Activated naive CD4-positive, alpha-beta T cell treated with anti-CD3 and anti-CD28 coated beads, Interleukin-2, amount 50 U/mL, for 24 hours (primary cell): ENCODE data around the gene LYRM4.

Experiments used
- H3K27ac Mint-ChIP-seq: one replicate; pipeline ENCODE4 v1.8.0; 2021; ENCODE audit warnings: mild to moderate bottlenecking, mixed read lengths
- H3K27me3 Mint-ChIP-seq: one replicate; pipeline ENCODE4 v1.8.0; 2021; ENCODE audit warnings: mixed read lengths
- H3K36me3 Mint-ChIP-seq: one replicate; pipeline ENCODE4 v1.8.0; 2021; ENCODE audit warnings: mixed read lengths
- H3K4me1 Mint-ChIP-seq: one replicate; pipeline ENCODE4 v1.8.0; 2021; ENCODE audit warnings: mixed read lengths
- H3K4me3 Mint-ChIP-seq: one replicate; pipeline ENCODE4 v1.8.0; 2021; ENCODE audit warnings: mild to moderate bottlenecking, mixed read lengths
- H3K9me3 Mint-ChIP-seq: one replicate; pipeline ENCODE4 v1.8.0; 2021; ENCODE audit warnings: mixed read lengths

LYRM4 gene

GRCh38 chr6:5287966-5288297, 27.2 kb upstream of the LYRM4 start:
- H3K27me3 Mint-ChIP-seq = no peaks in the 10 kb centered on the region
- H3K27ac Mint-ChIP-seq = no peak overlapping the region
- peaks cover 10% of the 10 kb centered on the region for H3K36me3 Mint-ChIP-seq
- H3K4me3 Mint-ChIP-seq = no peak overlapping the region
- no peaks in the 10 kb centered on the region for H3K9me3 Mint-ChIP-seq
- H3K4me1 Mint-ChIP-seq = peaks cover 52% of the 10 kb centered on the region

GRCh38 chr6:5287205-5287965, 26.6 kb upstream of the LYRM4 start:
- no peaks in the 10 kb centered on the region for H3K27me3 Mint-ChIP-seq
- H3K9me3 Mint-ChIP-seq = no peaks in the 10 kb centered on the region
- peaks cover 51% of the 10 kb centered on the region for H3K4me1 Mint-ChIP-seq
- H3K27ac Mint-ChIP-seq = no peak overlapping the region
- no peak overlapping the region for H3K4me3 Mint-ChIP-seq
- peaks cover 9% of the 10 kb centered on the region for H3K36me3 Mint-ChIP-seq

- Mint-ChIP-seq H3K27me3 (no peaks in the 10 kb centered on the region), H3K27ac (no peak overlapping the region), H3K9me3 (no peaks in the 10 kb centered on the region), H3K36me3 (peaks cover 9% of the 10 kb centered on the region), H3K4me1 (peaks cover 49% of the 10 kb centered on the region), H3K4me3 (no peak overlapping the region)
These were observed 26.0 kb upstream of the LYRM4 start for GRCh38 chr6:5286780-5287179.

GRCh38 chr6:5285526-5285925, 24.8 kb upstream of the LYRM4 start:
- Mint-ChIP-seq H3K4me3 (no peak overlapping the region), H3K27ac (no peak overlapping the region), H3K27me3 (no peaks in the 10 kb centered on the region), H3K4me1 (peaks cover 49% of the 10 kb centered on the region), H3K9me3 (no peaks in the 10 kb centered on the region), H3K36me3 (peaks cover 9% of the 10 kb centered on the region)

GRCh38 chr6:5285081-5285480, 24.3 kb upstream of the LYRM4 start:
- Mint-ChIP-seq H3K36me3 (peaks cover 9% of the 10 kb centered on the region), H3K9me3 (no peaks in the 10 kb centered on the region), H3K4me1 (peaks cover 54% of the 10 kb centered on the region), H3K27ac (no peak overlapping the region), H3K27me3 (no peaks in the 10 kb centered on the region), H3K4me3 (no peak overlapping the region)

DNA sequence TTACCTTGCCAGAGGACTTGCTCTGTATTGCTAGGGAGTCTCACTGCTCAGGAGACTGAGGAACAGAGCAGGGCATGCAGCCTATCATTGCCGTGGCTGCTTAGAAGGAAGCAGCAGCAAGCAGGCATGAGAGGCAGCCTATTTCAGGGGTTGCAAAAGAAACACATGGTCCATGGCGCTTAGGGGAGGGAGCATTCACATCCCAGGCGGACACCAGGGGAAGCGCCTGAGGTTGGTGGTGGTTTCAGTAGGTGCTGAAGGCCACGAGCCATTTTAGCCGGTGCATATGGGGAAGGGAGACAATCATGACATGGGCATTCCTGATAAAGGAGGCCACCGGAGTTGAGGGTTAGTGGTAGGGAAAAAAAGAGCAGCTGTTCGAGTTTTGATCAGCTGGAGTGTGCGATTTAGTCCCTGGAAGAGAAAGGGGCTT, 21.5 kb upstream of the LYRM4 start:
- no peak overlapping the region for H3K27ac Mint-ChIP-seq
- H3K4me1 Mint-ChIP-seq = peaks cover 59% of the 10 kb centered on the region
- no peak overlapping the region for H3K4me3 Mint-ChIP-seq
- no peaks in the 10 kb centered on the region for H3K9me3 Mint-ChIP-seq
- peaks cover 9% of the 10 kb centered on the region for H3K36me3 Mint-ChIP-seq
- no peaks in the 10 kb centered on the region for H3K27me3 Mint-ChIP-seq

DNA sequence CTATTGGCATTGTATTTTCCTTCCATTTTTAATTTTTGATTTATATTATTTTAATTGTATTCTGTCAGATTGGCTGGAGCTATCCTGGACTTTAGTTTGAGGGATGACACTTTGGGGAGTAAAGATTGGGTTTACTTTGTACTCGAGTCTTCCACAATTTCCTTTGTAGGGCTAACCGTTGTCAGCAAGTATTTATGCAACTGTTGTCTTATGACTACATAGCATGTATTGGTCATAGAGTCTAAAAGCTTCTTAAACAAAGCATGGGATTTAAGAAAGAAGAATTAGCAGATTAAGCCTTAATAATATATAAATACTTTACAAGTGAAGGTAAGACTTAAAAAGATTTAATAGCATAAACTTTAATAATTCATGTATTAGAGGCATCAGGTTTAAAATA, 20.2 kb upstream of the LYRM4 start:
- Mint-ChIP-seq H3K4me3 (no peak overlapping the region), H3K27me3 (no peaks in the 10 kb centered on the region), H3K27ac (no peak overlapping the region), H3K4me1 (peaks cover 57% of the 10 kb centered on the region), H3K9me3 (no peaks in the 10 kb centered on the region), H3K36me3 (peaks cover 9% of the 10 kb centered on the region)

DNA sequence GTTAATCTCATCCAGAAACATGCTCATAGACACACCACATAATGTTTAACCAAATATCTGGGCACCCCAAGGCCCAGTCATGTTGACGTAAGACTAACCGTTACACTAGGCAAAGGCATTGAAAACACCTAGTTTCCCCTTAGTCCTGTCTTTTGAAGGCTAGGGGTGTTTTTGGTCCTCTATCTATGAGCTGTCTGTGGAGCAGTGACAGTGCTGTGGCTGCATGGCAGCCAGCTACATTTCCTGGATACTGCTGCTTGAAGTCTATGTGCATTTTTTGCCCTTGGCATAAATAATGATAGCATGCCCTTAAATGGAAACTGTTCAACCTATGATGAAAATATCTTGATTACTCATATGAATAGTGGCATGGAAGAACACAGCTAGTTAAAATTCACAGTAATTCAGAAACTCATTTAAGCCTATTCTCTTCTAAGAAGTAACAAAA, 19.2 kb upstream of the LYRM4 start:
- H3K36me3 Mint-ChIP-seq = peaks cover 9% of the 10 kb centered on the region
- no peak overlapping the region for H3K27ac Mint-ChIP-seq
- no peak overlapping the region for H3K4me3 Mint-ChIP-seq
- peaks cover 47% of the 10 kb centered on the region for H3K4me1 Mint-ChIP-seq
- no peaks in the 10 kb centered on the region for H3K9me3 Mint-ChIP-seq
- H3K27me3 Mint-ChIP-seq = no peaks in the 10 kb centered on the region

GRCh38 chr6:5278565-5279120, 17.9 kb upstream of the LYRM4 start:
- H3K9me3 Mint-ChIP-seq = no peaks in the 10 kb centered on the region
- H3K36me3 Mint-ChIP-seq = peaks cover 7% of the 10 kb centered on the region
- no peak overlapping the region for H3K4me3 Mint-ChIP-seq
- peaks cover 45% of the 10 kb centered on the region for H3K4me1 Mint-ChIP-seq
- H3K27ac Mint-ChIP-seq = peak overlapping the region; percentile 80
- H3K27me3 Mint-ChIP-seq = no peaks in the 10 kb centered on the region

GRCh38 chr6:5278047-5278446, 17.3 kb upstream of the LYRM4 start:
- Mint-ChIP-seq H3K4me3 (no peak overlapping the region), H3K36me3 (peaks cover 10% of the 10 kb centered on the region), H3K27me3 (no peaks in the 10 kb centered on the region), H3K27ac (peak overlapping the region; percentile 32), H3K9me3 (no peaks in the 10 kb centered on the region), H3K4me1 (peaks cover 48% of the 10 kb centered on the region)

DNA sequence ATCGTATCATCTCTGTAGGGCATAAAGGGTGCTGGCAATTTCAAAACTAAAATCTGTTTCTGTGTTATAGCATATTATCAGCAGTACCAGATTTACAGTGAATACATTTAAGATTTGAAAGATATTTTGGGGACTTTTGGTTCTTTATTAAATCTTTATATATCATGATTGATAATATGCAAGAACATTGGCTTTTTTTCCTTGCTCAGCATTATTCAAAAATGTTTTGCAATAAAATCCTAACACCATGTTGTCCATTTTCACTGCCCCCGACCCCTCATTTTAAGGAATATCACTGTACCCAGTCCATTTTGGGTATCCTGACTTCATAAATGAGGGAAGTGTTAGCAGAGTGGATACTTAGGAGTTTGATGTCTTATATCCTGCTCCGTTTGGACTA, 16.8 kb upstream of the LYRM4 start:
- peaks cover 12% of the 10 kb centered on the region for H3K36me3 Mint-ChIP-seq
- no peak overlapping the region for H3K27ac Mint-ChIP-seq
- H3K4me1 Mint-ChIP-seq = peaks cover 50% of the 10 kb centered on the region
- no peaks in the 10 kb centered on the region for H3K27me3 Mint-ChIP-seq
- H3K9me3 Mint-ChIP-seq = no peaks in the 10 kb centered on the region
- H3K4me3 Mint-ChIP-seq = no peak overlapping the region

DNA sequence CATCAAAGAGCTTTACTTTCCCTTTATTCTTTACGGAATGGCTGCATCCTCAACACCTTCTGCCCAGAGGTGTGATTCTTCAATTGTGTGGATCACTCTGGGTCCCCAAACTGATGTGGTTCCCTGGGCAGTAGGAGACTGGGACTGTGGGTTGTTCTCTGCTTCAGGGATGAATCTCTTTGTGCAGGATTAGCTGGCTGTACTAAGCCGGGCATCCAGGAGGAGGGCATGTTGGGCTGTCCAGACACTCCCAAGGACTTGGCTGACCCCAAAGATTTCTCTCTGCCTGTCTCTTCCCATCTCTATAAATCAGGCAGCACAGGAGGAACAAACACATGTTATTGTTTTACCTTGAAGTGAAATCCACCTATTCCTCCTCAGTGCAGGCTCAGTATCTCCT, 15.8 kb upstream of the LYRM4 start:
- H3K27me3 Mint-ChIP-seq = no peaks in the 10 kb centered on the region
- peaks cover 12% of the 10 kb centered on the region for H3K36me3 Mint-ChIP-seq
- H3K4me1 Mint-ChIP-seq = peaks cover 48% of the 10 kb centered on the region
- no peak overlapping the region for H3K4me3 Mint-ChIP-seq
- no peak overlapping the region for H3K27ac Mint-ChIP-seq
- H3K9me3 Mint-ChIP-seq = no peaks in the 10 kb centered on the region

- Mint-ChIP-seq H3K27me3 (no peaks in the 10 kb centered on the region), H3K9me3 (no peaks in the 10 kb centered on the region), H3K36me3 (peaks cover 12% of the 10 kb centered on the region), H3K27ac (no peak overlapping the region), H3K4me3 (no peak overlapping the region), H3K4me1 (peaks cover 49% of the 10 kb centered on the region)
These were observed 14.7 kb upstream of the LYRM4 start for GRCh38 chr6:5275497-5275896.

DNA sequence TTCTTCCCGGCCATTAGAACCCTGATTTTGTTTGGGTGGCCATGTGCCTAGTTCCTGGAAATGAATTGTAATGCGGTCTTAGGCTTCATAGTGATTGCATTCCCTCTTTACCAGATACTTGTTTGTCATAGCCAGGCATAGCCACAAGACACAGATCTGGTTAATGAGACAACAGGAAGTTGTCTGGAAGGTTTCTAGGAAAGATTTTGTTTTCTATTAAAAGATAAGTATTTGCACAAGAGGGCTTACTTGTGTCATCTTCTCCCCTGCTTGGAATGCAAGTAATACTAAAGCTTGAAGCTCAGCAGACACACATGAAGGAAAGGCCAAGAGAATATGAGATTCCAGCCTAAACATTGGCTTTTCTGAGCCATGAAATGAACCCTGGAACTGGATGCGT, 13.5 kb upstream of the LYRM4 start:
- Mint-ChIP-seq H3K36me3 (peaks cover 14% of the 10 kb centered on the region), H3K27ac (no peak overlapping the region), H3K4me3 (no peak overlapping the region), H3K4me1 (peaks cover 37% of the 10 kb centered on the region), H3K9me3 (no peaks in the 10 kb centered on the region), H3K27me3 (no peaks in the 10 kb centered on the region)

DNA sequence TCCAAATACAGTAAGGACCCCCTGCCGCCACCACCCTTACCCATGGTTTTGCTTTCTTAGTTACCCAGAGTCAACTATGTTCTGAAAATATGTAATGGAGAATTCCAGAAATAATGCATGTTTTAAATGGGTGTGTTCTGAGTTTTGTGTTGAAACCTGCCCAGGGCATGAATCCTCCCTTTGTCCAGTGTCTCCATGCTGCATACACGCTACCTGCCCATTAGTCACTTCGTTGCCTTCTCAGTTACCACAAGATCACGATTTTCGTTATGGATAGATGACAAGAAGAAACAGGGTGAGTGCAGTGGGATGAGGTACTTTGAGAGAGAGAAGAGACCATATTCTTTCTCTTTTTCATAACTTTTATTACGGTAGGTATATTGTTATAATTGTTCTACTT, 11.2 kb upstream of the LYRM4 start:
- peaks cover 15% of the 10 kb centered on the region for H3K36me3 Mint-ChIP-seq
- H3K4me3 Mint-ChIP-seq = no peak overlapping the region
- no peak overlapping the region for H3K27ac Mint-ChIP-seq
- no peaks in the 10 kb centered on the region for H3K27me3 Mint-ChIP-seq
- H3K9me3 Mint-ChIP-seq = no peaks in the 10 kb centered on the region
- peaks cover 30% of the 10 kb centered on the region for H3K4me1 Mint-ChIP-seq

DNA sequence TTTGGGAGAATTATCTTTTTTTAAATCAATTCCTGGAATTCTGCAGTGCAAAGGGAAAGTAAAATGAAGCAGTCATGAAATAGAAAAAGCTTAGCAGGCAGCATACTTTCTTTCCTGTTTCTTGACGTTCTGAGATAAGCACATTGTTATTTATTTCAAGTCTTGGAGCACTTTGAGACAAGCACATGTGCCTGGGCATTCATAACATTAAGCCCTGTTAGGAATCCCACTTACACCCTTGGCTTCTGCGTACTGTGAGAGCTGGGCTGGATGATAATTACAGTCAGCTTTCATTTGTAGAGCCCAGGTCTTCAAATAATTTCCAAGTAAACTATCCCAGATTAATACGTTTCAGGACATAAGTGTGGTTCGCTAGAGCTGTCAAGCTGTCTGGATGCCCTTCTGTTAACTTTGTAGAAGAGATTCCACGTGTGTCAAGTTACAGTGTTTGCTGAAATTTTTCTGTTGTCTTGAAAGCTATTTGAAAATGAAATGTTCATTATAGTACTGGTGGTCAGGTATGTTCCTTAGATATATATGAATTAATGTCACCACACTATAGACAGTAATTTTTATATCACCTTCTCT, 9.4 kb upstream of the LYRM4 start:
- no peak overlapping the region for H3K27ac Mint-ChIP-seq
- no peaks in the 10 kb centered on the region for H3K9me3 Mint-ChIP-seq
- no peak overlapping the region for H3K4me3 Mint-ChIP-seq
- H3K36me3 Mint-ChIP-seq = peaks cover 21% of the 10 kb centered on the region
- no peaks in the 10 kb centered on the region for H3K27me3 Mint-ChIP-seq
- peaks cover 37% of the 10 kb centered on the region for H3K4me1 Mint-ChIP-seq
